Measurements from ENCODE around the gene CHD5.

The CHD5 gene

GRCh38 chr1:6170116-6170741 is 9.9 kb downstream of the CHD5 start:
- 91% methylated on average over 16 of the region's 16 CpGs for WGBS
- Histone ChIP-seq H3K27me3 (ENCODE audit: insufficient read depth, low read length) (no peaks in the 10 kb centered on the region), H3K4me3 (ENCODE audit: low read length) (no peak overlapping the region), H3K27ac (ENCODE audit: low read depth, low read length) (no peak overlapping the region), H3K36me3 (ENCODE audit: insufficient read depth, low read length) (no peaks in the 10 kb centered on the region), H3K9ac (ENCODE audit: low read depth, low read length) (no peak overlapping the region), H3K9me3 (ENCODE audit: insufficient read depth, low read depth, low read length) (no peaks in the 10 kb centered on the region), H3K4me1 (ENCODE audit: insufficient read depth, low read length) (no peaks in the 10 kb centered on the region)

- Histone ChIP-seq H3K9ac (ENCODE audit: low read depth, low read length) (no peak overlapping the region), H3K4me3 (ENCODE audit: low read length) (no peak overlapping the region), H3K27ac (ENCODE audit: low read depth, low read length) (no peak overlapping the region), H3K9me3 (ENCODE audit: insufficient read depth, low read depth, low read length) (no peaks in the 10 kb centered on the region), H3K4me1 (ENCODE audit: insufficient read depth, low read length) (no peaks in the 10 kb centered on the region), H3K27me3 (ENCODE audit: insufficient read depth, low read length) (no peaks in the 10 kb centered on the region), H3K36me3 (ENCODE audit: insufficient read depth, low read length) (no peaks in the 10 kb centered on the region)
- WGBS: 85% methylated on average over 18 of the region's 18 CpGs
Measured at GRCh38 chr1:6168947-6169586, 11.1 kb downstream of the CHD5 start.

- Histone ChIP-seq H3K9me3 (ENCODE audit: insufficient read depth, low read depth, low read length) (no peaks in the 10 kb centered on the region), H3K4me3 (ENCODE audit: low read length) (no peak overlapping the region), H3K9ac (ENCODE audit: low read depth, low read length) (no peak overlapping the region), H3K27me3 (ENCODE audit: insufficient read depth, low read length) (no peaks in the 10 kb centered on the region), H3K4me1 (ENCODE audit: insufficient read depth, low read length) (no peaks in the 10 kb centered on the region), H3K36me3 (ENCODE audit: insufficient read depth, low read length) (no peaks in the 10 kb centered on the region), H3K27ac (ENCODE audit: low read depth, low read length) (no peak overlapping the region)
- 92% methylated on average over 34 of the region's 34 CpGs for WGBS
Measured at GRCh38 chr1:6167391-6168303, 12.5 kb downstream of the CHD5 start.

GRCh38 chr1:6166655-6167390 is 13.3 kb downstream of the CHD5 start:
- no peak overlapping the region for H3K4me3 ChIP-seq (ENCODE audit: low read length)

GRCh38 chr1:6166221-6166620 is 13.9 kb downstream of the CHD5 start:
- H3K27me3 ChIP-seq (ENCODE audit: insufficient read depth, low read length): no peaks in the 10 kb centered on the region
- no peaks in the 10 kb centered on the region for H3K9me3 ChIP-seq (ENCODE audit: insufficient read depth, low read depth, low read length)
- no peak overlapping the region for H3K4me3 ChIP-seq (ENCODE audit: low read length)
- no peak overlapping the region for H3K9ac ChIP-seq (ENCODE audit: low read depth, low read length)
- WGBS: 85% methylated on average over 10 of the region's 10 CpGs
- H3K36me3 ChIP-seq (ENCODE audit: insufficient read depth, low read length): no peaks in the 10 kb centered on the region
- no peak overlapping the region for H3K27ac ChIP-seq (ENCODE audit: low read depth, low read length)
- no peaks in the 10 kb centered on the region for H3K4me1 ChIP-seq (ENCODE audit: insufficient read depth, low read length)

More at GRCh38 chr1:6166655-6167390, 13.3 kb downstream of the CHD5 start:
- Histone ChIP-seq H3K36me3 (ENCODE audit: insufficient read depth, low read length) (no peaks in the 10 kb centered on the region), H3K4me1 (ENCODE audit: insufficient read depth, low read length) (no peaks in the 10 kb centered on the region), H3K27me3 (ENCODE audit: insufficient read depth, low read length) (no peaks in the 10 kb centered on the region), H3K27ac (ENCODE audit: low read depth, low read length) (no peak overlapping the region), H3K9ac (ENCODE audit: low read depth, low read length) (no peak overlapping the region), H3K9me3 (ENCODE audit: insufficient read depth, low read depth, low read length) (no peaks in the 10 kb centered on the region)
- 88% methylated on average over 19 of the region's 19 CpGs for WGBS

- H3K36me3 ChIP-seq (ENCODE audit: insufficient read depth, low read length): no peaks in the 10 kb centered on the region
Measured at GRCh38 chr1:6165441-6165985, 14.6 kb downstream of the CHD5 start.

GRCh38 chr1:6165027-6165426 is 15.1 kb downstream of the CHD5 start:
- 94% methylated on average over 7 of the region's 7 CpGs for whole genome bisulfite sequencing
- no peak overlapping the region for H3K4me3 ChIP-seq (ENCODE audit: low read length)
- no peaks in the 10 kb centered on the region for H3K4me1 ChIP-seq (ENCODE audit: insufficient read depth, low read length)
- H3K27me3 ChIP-seq (ENCODE audit: insufficient read depth, low read length): no peaks in the 10 kb centered on the region
- H3K27ac ChIP-seq (ENCODE audit: low read depth, low read length): no peak overlapping the region
- H3K36me3 ChIP-seq (ENCODE audit: insufficient read depth, low read length): no peaks in the 10 kb centered on the region
- no peaks in the 10 kb centered on the region for H3K9me3 ChIP-seq (ENCODE audit: insufficient read depth, low read depth, low read length)
- no peak overlapping the region for H3K9ac ChIP-seq (ENCODE audit: low read depth, low read length)

More at GRCh38 chr1:6165441-6165985, 14.6 kb downstream of the CHD5 start:
- no peak overlapping the region for H3K4me3 ChIP-seq (ENCODE audit: low read length)
- H3K27ac ChIP-seq (ENCODE audit: low read depth, low read length): no peak overlapping the region
- H3K27me3 ChIP-seq (ENCODE audit: insufficient read depth, low read length): no peaks in the 10 kb centered on the region
- H3K4me1 ChIP-seq (ENCODE audit: insufficient read depth, low read length): no peaks in the 10 kb centered on the region
- WGBS: 88% methylated on average over 12 of the region's 12 CpGs
- H3K9me3 ChIP-seq (ENCODE audit: insufficient read depth, low read depth, low read length): no peaks in the 10 kb centered on the region
- no peak overlapping the region for H3K9ac ChIP-seq (ENCODE audit: low read depth, low read length)

GRCh38 chr1:6163973-6164617 is 16.0 kb downstream of the CHD5 start:
- Histone ChIP-seq H3K27ac (ENCODE audit: low read depth, low read length) (no peak overlapping the region), H3K9ac (ENCODE audit: low read depth, low read length) (no peak overlapping the region)
- 80% methylated on average over 19 of the region's 19 CpGs for WGBS

GRCh38 chr1:6163191-6163972 is 16.7 kb downstream of the CHD5 start:
- Histone ChIP-seq H3K27ac (ENCODE audit: low read depth, low read length) (no peak overlapping the region), H3K4me3 (ENCODE audit: low read length) (no peak overlapping the region), H3K9me3 (ENCODE audit: insufficient read depth, low read depth, low read length) (no peaks in the 10 kb centered on the region), H3K27me3 (ENCODE audit: insufficient read depth, low read length) (no peaks in the 10 kb centered on the region), H3K9ac (ENCODE audit: low read depth, low read length) (no peak overlapping the region), H3K36me3 (ENCODE audit: insufficient read depth, low read length) (no peaks in the 10 kb centered on the region), H3K4me1 (ENCODE audit: insufficient read depth, low read length) (no peaks in the 10 kb centered on the region)
- WGBS: 91% methylated on average over 15 of the region's 15 CpGs

More at GRCh38 chr1:6163973-6164617, 16.0 kb downstream of the CHD5 start:
- Histone ChIP-seq H3K36me3 (ENCODE audit: insufficient read depth, low read length) (no peaks in the 10 kb centered on the region), H3K9me3 (ENCODE audit: insufficient read depth, low read depth, low read length) (no peaks in the 10 kb centered on the region), H3K4me3 (ENCODE audit: low read length) (no peak overlapping the region), H3K4me1 (ENCODE audit: insufficient read depth, low read length) (no peaks in the 10 kb centered on the region), H3K27me3 (ENCODE audit: insufficient read depth, low read length) (no peaks in the 10 kb centered on the region)

GRCh38 chr1:6162773-6163172 is 17.3 kb downstream of the CHD5 start:
- no peak overlapping the region for H3K9ac ChIP-seq (ENCODE audit: low read depth, low read length)
- H3K27ac ChIP-seq (ENCODE audit: low read depth, low read length): no peak overlapping the region
- WGBS: 75% methylated on average over 13 of the region's 13 CpGs
- H3K9me3 ChIP-seq (ENCODE audit: insufficient read depth, low read depth, low read length): no peaks in the 10 kb centered on the region
- H3K27me3 ChIP-seq (ENCODE audit: insufficient read depth, low read length): no peaks in the 10 kb centered on the region
- H3K4me3 ChIP-seq (ENCODE audit: low read length): no peak overlapping the region
- no peaks in the 10 kb centered on the region for H3K36me3 ChIP-seq (ENCODE audit: insufficient read depth, low read length)
- no peaks in the 10 kb centered on the region for H3K4me1 ChIP-seq (ENCODE audit: insufficient read depth, low read length)
